PC-9 (cell line): ENCODE measurements around the gene NUP62. TPM values are rescaled to one million over a fixed set of nuclear protein-coding genes. Genes with fewer than 3 reads are reported as not detected.
"Not testable (repeated sequence)": the region's sequence is repeated elsewhere in the genome, so short reads cannot be mapped to it uniquely, and the experiment has no call there.

Experiments used
- BruUV-seq: library from RNA; stranded (reverse); fragments of 400-500 nt; replicated peaks from 2 replicates; lab custom pipeline; 2021; lab: Mats Ljungman, UMichigan
- CTCF ChIA-PET: fragments of 300-600 bp; sonication (Branson Sonifier 250); formaldehyde crosslinking; loops from one replicate; lab custom pipeline; 2022; ENCODE audit warnings: antibody characterized with exemption; lab: Charles Lee
- POLR2A ChIA-PET: fragments of 300-600 bp; sonication (Branson Sonifier 250); formaldehyde crosslinking; loops from one replicate; lab custom pipeline; 2022; ENCODE audit warnings: antibody characterized with exemption; ENCODE audit not compliant: unreplicated experiment; lab: Charles Lee
- DNase-seq, 2 experiments: peaks; one replicate each; pipeline versions ENCODE4 v3.0.0 to v3.0.0-alpha.2; 2015 to 2022; ENCODE audit warnings: mixed read lengths in 1 of 2
- H2AFZ ChIP-seq: fragments of 200-600 bp; sonication (generic); 2 replicates; pipeline ENCODE4 v1.8.1; 2017; ENCODE audit warnings: antibody characterized with exemption
- H3F3A ChIP-seq: fragments of 200-600 bp; sonication (generic); 2 replicates; pipeline ENCODE4 v1.8.1; 2017; ENCODE audit warnings: antibody characterized with exemption, mild to moderate bottlenecking, low read depth; ENCODE audit not compliant: insufficient read depth
- H3K27ac ChIP-seq: fragments of 200-600 bp; sonication (generic); 2 replicates; pipeline ENCODE4 v1.6.1; 2016; ENCODE audit warnings: mixed run types
- H3K27me3 ChIP-seq: fragments of 200-600 bp; sonication (generic); 2 replicates; pipeline ENCODE4 v1.6.1; 2016; ENCODE audit warnings: low read depth, mixed run types; ENCODE audit not compliant: insufficient read depth
- H3K36me3 ChIP-seq: fragments of 200-600 bp; sonication (generic); 2 replicates; pipeline ENCODE4 v1.6.1; 2016; ENCODE audit warnings: low read depth, mixed run types
- H3K4me1 ChIP-seq: fragments of 200-600 bp; sonication (generic); replicated peaks from 2 replicates; pipeline ENCODE4 v1.6.1; 2016; ENCODE audit warnings: mixed run types; ENCODE audit not compliant: insufficient read depth
- H3K4me2 ChIP-seq: fragments of 200-600 bp; sonication (generic); 2 replicates; pipeline ENCODE4 v1.6.1; 2017; ENCODE audit warnings: mixed run types
- H3K4me3 ChIP-seq: fragments of 200-600 bp; sonication (generic); 2 replicates; pipeline ENCODE4 v1.6.1; 2016; ENCODE audit warnings: mixed run types
- H3K79me2 ChIP-seq: fragments of 200-600 bp; sonication (generic); 2 replicates; pipeline ENCODE4 v1.6.1; 2017; ENCODE audit warnings: low read depth, mixed run types
- H3K9me2 ChIP-seq: fragments of 200-600 bp; sonication (generic); 2 replicates; pipeline ENCODE4 v1.8.1; 2017; ENCODE audit warnings: mild to moderate bottlenecking; ENCODE audit not compliant: insufficient read depth
- H3K9me3 ChIP-seq: fragments of 200-600 bp; sonication (generic); 2 replicates; pipeline ENCODE4 v1.8.1; 2016; ENCODE audit warnings: low read depth; ENCODE audit not compliant: insufficient read depth
- H4K20me1 ChIP-seq: fragments of 200-600 bp; sonication (generic); 2 replicates; pipeline ENCODE4 v1.8.1; 2017; ENCODE audit not compliant: insufficient read depth
- EZH2 ChIP-seq: fragments of 200-600 bp; sonication (generic); IDR thresholded peaks from 2 replicates; pipeline ENCODE4 v1.8.0; 2017; ENCODE audit warnings: antibody characterized with exemption, low read depth
- intact Hi-C: fragments of 100-400 bp; cut with micrococcal nuclease; formaldehyde crosslinking; loops from one replicate; pipeline ENCODE4 v1.10.0; 2022; ENCODE audit not compliant: unreplicated experiment
- total RNA-seq: library from RNA; stranded (reverse); gene quantifications from 2 replicates; pipeline ENCODE4 v1.2.3, GENCODE V29; 2021
- TF ChIP-seq, protein P1 (sequence below): fragments of 200-600 bp; sonication (generic); conservative IDR thresholded peaks from 2 replicates; pipeline ENCODE4 v1.6.1; 2017; ENCODE audit warnings: mixed run types, antibody characterized with exemption, mild to moderate bottlenecking, moderate library complexity

The NUP62 gene
- total RNA-seq, 1 experiment from 2014 or later: 101 TPM

DNA sequence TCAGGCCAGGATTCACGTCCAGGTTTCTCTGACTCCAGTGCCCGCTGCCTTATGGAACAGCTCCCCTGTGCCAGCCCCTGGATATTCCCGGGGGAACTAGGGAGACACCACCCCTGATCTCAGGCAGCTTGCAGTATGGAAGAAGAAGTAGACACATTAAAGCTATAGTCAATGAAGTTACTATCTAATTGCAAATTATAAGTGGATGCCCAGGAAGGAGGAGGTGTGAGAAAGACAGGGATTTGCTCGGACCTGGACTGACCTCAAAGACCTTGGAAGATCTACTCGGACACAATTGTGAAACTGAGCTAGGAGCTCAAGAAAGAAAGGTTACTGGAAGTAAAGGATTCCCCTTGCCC is 21.3 kb upstream of the NUP62 start:
- POLR2A ChIA-PET: no interaction called here
- peaks cover 11% of the 10 kb centered on the region; the same call in 1 of the 2 replicates for H3K27me3 ChIP-seq
- H3K9me2 ChIP-seq: no peaks in the 10 kb centered on the region
- H3K79me2 ChIP-seq: no peaks in the 10 kb centered on the region
- H3F3A ChIP-seq: peaks cover 16% of the 10 kb centered on the region
- TF ChIP-seq, protein P1, sequence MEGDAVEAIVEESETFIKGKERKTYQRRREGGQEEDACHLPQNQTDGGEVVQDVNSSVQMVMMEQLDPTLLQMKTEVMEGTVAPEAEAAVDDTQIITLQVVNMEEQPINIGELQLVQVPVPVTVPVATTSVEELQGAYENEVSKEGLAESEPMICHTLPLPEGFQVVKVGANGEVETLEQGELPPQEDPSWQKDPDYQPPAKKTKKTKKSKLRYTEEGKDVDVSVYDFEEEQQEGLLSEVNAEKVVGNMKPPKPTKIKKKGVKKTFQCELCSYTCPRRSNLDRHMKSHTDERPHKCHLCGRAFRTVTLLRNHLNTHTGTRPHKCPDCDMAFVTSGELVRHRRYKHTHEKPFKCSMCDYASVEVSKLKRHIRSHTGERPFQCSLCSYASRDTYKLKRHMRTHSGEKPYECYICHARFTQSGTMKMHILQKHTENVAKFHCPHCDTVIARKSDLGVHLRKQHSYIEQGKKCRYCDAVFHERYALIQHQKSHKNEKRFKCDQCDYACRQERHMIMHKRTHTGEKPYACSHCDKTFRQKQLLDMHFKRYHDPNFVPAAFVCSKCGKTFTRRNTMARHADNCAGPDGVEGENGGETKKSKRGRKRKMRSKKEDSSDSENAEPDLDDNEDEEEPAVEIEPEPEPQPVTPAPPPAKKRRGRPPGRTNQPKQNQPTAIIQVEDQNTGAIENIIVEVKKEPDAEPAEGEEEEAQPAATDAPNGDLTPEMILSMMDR: no peak
- no peak for TF ChIP-seq EZH2
- no peaks in the 10 kb centered on the region for H4K20me1 ChIP-seq
- no peaks in the 10 kb centered on the region for H3K36me3 ChIP-seq
- H3K27ac ChIP-seq: no peak overlapping the region
- H3K4me1 ChIP-seq: peaks cover 28% of the 10 kb centered on the region
- H3K4me2 ChIP-seq: no peak overlapping the region
- no peak for DNase-seq
- BruUV-seq: no TSS peak
- no peak overlapping the region for H3K4me3 ChIP-seq
- no peaks in the 10 kb centered on the region for H3K9me3 ChIP-seq
- no peak overlapping the region for H2AFZ ChIP-seq
- CTCF ChIA-PET: no interaction called here
- intact Hi-C loops: no loop called here

DNA sequence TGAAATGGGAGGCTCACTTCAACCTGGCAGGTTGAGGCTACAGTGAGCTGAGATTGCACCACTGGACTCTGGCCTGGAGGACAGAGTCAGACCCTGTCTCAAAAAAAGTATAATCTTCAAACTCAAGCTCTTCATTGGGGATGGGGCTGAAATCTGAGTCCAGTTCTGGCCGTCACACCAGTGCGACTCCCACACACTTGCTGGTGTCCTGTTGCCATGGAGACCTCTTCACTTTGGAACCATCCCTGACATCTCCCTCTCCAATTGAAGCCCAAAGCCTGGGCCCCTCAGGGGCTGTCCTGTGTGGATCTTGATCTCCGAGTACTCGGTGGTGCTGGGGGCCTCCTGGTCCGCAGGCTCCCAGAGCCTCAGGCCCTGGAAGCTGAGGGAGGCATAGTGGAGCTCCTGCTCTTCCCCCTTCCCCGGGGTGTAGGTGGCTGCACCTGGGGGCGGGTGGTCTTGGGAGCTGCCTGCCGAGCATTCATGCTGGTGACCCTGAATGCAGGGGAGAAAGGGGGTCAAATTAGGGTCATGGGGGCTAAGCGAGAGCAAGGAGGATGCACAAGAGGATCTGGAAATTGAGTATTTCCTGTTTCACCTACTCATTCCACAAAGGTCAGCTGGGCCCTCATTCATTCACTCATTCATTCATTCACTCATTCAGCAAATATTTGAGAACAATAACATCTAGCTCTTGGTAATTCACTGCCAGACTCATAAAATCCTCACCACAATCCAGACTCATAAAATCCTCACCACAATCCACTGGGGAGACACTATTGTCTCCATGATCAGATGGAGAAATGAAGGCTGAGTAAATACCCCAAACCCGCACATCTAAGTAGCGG is 20.7 kb upstream of the NUP62 start:
- Histone ChIP-seq H2AFZ (no peak overlapping the region), H3K27ac (no peak overlapping the region), H4K20me1 (no peaks in the 10 kb centered on the region), H3K9me3 (no peaks in the 10 kb centered on the region), H3F3A (peaks cover 16% of the 10 kb centered on the region), H3K9me2 (no peaks in the 10 kb centered on the region), H3K27me3 (peaks cover 11% of the 10 kb centered on the region; the same call in 1 of the 2 replicates), H3K36me3 (no peaks in the 10 kb centered on the region), H3K79me2 (no peaks in the 10 kb centered on the region), H3K4me2 (no peak overlapping the region), H3K4me1 (peaks cover 23% of the 10 kb centered on the region), H3K4me3 (no peak overlapping the region)
- ChIA-PET CTCF (no interaction called here), POLR2A (no interaction called here)
- intact Hi-C loops: no loop called here
- no peak for TF ChIP-seq EZH2
- TF ChIP-seq, protein P1: no peak
- no peak for DNase-seq
- BruUV-seq: no TSS peak

DNA sequence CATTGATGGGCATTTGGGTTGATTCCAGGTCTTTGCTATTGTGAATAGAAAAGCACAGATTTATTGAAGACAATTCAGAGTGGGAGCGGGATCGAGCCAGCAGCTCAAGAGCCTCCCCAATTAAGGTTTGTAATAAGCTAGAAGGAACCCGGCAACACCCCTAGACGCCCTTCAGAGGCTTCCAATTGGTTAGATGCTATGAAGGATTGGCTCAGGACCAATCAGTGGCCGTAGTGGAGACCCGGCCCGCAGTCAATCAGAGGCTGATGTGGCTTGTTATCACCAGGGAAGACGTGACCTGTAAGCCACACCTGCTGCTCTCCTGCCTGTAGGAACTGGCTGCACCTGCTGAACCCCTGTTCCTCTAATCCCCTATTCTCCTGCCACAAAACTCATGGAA is 17.1 kb upstream of the NUP62 start:
- no peak overlapping the region for H3K4me3 ChIP-seq
- H3K27ac ChIP-seq: no peak overlapping the region
- no peaks in the 10 kb centered on the region for H3K79me2 ChIP-seq
- no peaks in the 10 kb centered on the region for H3K9me2 ChIP-seq
- no peaks in the 10 kb centered on the region for H4K20me1 ChIP-seq
- no TSS peak for BruUV-seq
- TF ChIP-seq, protein P1: no peak
- no peak for TF ChIP-seq EZH2
- H3K4me1 ChIP-seq: peaks cover 13% of the 10 kb centered on the region
- no peaks in the 10 kb centered on the region for H3K9me3 ChIP-seq
- peaks cover 11% of the 10 kb centered on the region; the same call in 1 of the 2 replicates for H3K27me3 ChIP-seq
- intact Hi-C loops: no loop called here
- no peaks in the 10 kb centered on the region for H3K36me3 ChIP-seq
- no peak overlapping the region for H2AFZ ChIP-seq
- ChIA-PET POLR2A (no interaction called here), CTCF (no interaction called here)
- no peak overlapping the region for H3K4me2 ChIP-seq
- no peak for DNase-seq
- peaks cover 7% of the 10 kb centered on the region; the same call in 1 of the 2 replicates for H3F3A ChIP-seq

DNA sequence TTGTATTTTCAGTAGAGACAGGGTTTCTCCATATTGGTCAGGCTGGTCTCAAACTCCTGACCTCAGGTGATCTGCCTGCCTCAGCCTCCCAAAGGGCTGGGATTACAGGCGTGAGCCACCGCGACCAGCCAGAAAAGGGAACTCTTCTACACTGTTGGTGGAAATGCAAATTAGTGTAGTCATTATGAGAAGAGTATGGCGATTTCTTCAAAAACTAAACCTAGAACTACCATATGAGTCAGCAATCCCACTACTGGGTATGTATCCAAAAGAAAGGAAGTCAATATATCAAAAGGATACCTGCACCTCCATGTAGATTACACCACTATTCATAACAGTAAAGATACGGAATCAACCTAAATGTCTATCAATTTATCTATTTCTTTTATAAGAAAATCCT is 15.3 kb upstream of the NUP62 start:
- H3K4me3 ChIP-seq, BruUV-seq, CTCF ChIA-PET, DNase-seq, H3K4me2 ChIP-seq, H3K9me3 ChIP-seq, H3K36me3 ChIP-seq, intact Hi-C loops, H3K27ac ChIP-seq, H3K9me2 ChIP-seq, POLR2A ChIA-PET, H4K20me1 ChIP-seq, H2AFZ ChIP-seq, H3K79me2 ChIP-seq: not testable (repeated sequence)
- H3K4me1 ChIP-seq: peaks cover 13% of the 10 kb centered on the region
- peaks cover 11% of the 10 kb centered on the region; the same call in 1 of the 2 replicates for H3K27me3 ChIP-seq
- peaks cover 12% of the 10 kb centered on the region; the same call in 1 of the 2 replicates for H3F3A ChIP-seq
